HG02623 (cell line): ENCODE measurements around the gene SLC8A2.
"Not testable (repeated sequence)": the region's sequence is repeated elsewhere in the genome, so short reads cannot be mapped to it uniquely, and the experiment has no call there.

ENCODE experiments used
- ATAC-seq: cut with Tn5 transposase; IDR thresholded peaks from one replicate; pipeline ENCODE4 v1.9.1; 2021; ENCODE audit warnings: moderate library complexity; ENCODE audit not compliant: unreplicated experiment

The SLC8A2 gene

GRCh38 chr19:47383890-47384289 is 87.8 kb downstream of the SLC8A2 start:
- not testable (repeated sequence) for ATAC-seq

GRCh38 chr19:47381653-47382279 is 89.9 kb downstream of the SLC8A2 start:
- no peak for ATAC-seq

GRCh38 chr19:47381121-47381520 is 90.6 kb downstream of the SLC8A2 start:
- ATAC-seq, result no peak

GRCh38 chr19:47380559-47380958 is 91.1 kb downstream of the SLC8A2 start:
- ATAC-seq, result no peak

- ATAC-seq, result no peak
These were observed 92.2 kb downstream of the SLC8A2 start for GRCh38 chr19:47379381-47379938.

GRCh38 chr19:47378246-47378645 is 93.4 kb downstream of the SLC8A2 start:
- no peak for ATAC-seq
